Stimulated activated CD8-positive, alpha-beta memory T cell treated with anti-CD3 and anti-CD28 coated beads, Interleukin-15, amount 100 ng/mL, for 1 hour (primary cell): ENCODE results near the gene FBH1.

Experiments
- DNase-seq: peaks from one replicate; pipeline ENCODE4 v3.0.0-alpha.2; 2020; ENCODE audit warnings: low read depth

The FBH1 gene

DNA sequence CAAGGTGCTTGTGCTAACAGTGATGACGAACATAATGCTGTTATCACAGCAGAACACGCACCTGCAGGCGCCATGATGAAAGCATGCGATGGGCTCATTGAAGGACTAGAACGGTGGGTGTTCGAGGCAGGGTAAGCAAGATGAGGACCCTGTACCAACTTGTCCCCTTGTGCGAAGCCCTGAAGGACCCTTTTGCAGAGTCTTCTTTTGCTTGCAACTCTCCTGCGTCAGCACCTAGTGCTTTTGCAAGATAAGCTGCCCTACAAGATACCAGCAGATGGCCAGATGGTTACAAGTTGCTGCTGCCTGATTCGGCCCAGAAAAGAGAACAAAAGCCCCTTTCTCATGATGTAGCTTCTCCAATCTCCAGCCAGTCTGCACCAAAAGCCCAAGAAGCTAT, 91.5 kb downstream of the FBH1 start:
- DNase-seq: no peak

DNA sequence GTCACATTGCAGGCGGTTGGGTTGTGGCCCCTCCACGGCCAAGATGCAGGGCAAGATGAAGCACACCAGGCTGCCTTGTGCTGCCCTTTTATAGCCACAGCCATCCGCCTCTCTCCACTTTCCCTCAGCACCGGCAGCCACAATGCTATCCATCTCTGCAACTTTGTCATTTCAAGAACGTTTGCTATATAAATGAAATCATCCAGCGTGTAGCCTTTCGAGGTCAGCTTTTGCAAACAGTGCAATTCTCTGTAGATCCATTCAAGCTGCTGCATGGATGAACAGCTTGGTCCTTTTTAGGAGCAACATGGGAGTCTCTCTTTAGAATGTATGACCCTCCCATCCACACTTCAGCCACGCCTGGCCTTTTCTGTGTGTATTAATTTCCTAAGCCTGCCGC, 93.7 kb downstream of the FBH1 start:
- no peak for DNase-seq

DNA sequence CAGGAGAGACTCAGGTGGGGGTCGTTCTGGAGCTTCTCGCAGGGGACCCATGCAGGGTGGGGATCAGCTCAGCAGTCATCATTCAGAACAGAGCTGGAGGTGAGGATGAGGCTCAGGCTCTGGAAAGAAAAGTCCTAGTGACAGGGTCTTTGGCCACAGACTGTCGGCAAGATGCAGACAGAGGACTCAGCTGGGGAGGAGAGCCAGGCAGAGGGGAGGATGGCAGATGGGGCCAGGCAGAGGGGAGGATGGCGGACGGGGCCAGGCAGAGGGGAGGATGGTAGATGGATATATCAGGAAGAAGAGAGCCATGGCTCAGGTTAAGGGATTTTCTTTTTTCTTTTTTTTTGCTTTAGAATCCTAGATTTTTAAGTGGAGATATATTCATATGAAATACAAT, 95.0 kb downstream of the FBH1 start:
- DNase-seq: no peak
